GM23248 (cell line): ENCODE measurements around the gene RHOG. TPM values are rescaled to one million over a fixed set of nuclear protein-coding genes. Genes with fewer than 3 reads are reported as not detected.

Source experiments
- DNase-seq: peaks from one replicate; pipeline ENCODE4 v3.0.0-alpha.2; 2015
- H2AFZ ChIP-seq: fragments of 200-600 bp; sonication (generic); 2 replicates; pipeline ENCODE4 v1.6.1; 2016; ENCODE audit warnings: antibody characterized with exemption
- H3F3A ChIP-seq: fragments of 200-600 bp; sonication (generic); 2 replicates; pipeline ENCODE4 v1.6.1; 2016; ENCODE audit warnings: mild to moderate bottlenecking, antibody characterized with exemption, mixed run types; ENCODE audit not compliant: insufficient read depth
- H3K27ac ChIP-seq: fragments of 200-600 bp; sonication (generic); 2 replicates; pipeline ENCODE4 v1.5.1; 2016; ENCODE audit warnings: mild to moderate bottlenecking
- H3K27me3 ChIP-seq: fragments of 200-600 bp; sonication (generic); replicated peaks from 2 replicates; pipeline ENCODE4 v1.6.1; 2016; ENCODE audit warnings: mild to moderate bottlenecking; ENCODE audit not compliant: insufficient read depth
- H3K36me3 ChIP-seq: fragments of 200-600 bp; sonication (generic); 2 replicates; pipeline ENCODE4 v1.6.1; 2016; ENCODE audit warnings: low read depth, mild to moderate bottlenecking
- H3K4me1 ChIP-seq: fragments of 200-600 bp; sonication (generic); 2 replicates; pipeline ENCODE4 v1.6.1; 2016; ENCODE audit warnings: mild to moderate bottlenecking; ENCODE audit not compliant: insufficient read depth
- H3K4me2 ChIP-seq: fragments of 200-600 bp; sonication (generic); one replicate; pipeline ENCODE4 v1.6.1; 2016; ENCODE audit warnings: mild to moderate bottlenecking; ENCODE audit not compliant: unreplicated experiment
- H3K4me3 ChIP-seq: fragments of 200-600 bp; sonication (generic); 2 replicates; pipeline ENCODE4 v1.5.1; 2016; ENCODE audit warnings: mild to moderate bottlenecking
- H3K79me2 ChIP-seq: fragments of 200-600 bp; sonication (generic); 2 replicates; pipeline ENCODE4 v1.6.1; 2016; ENCODE audit warnings: mild to moderate bottlenecking; ENCODE audit not compliant: insufficient read depth
- H3K9ac ChIP-seq: fragments of 200-600 bp; sonication (generic); 2 replicates; pipeline ENCODE4 v1.6.1; 2016; ENCODE audit warnings: mild to moderate bottlenecking
- H3K9me2 ChIP-seq: fragments of 200-600 bp; sonication (generic); 2 replicates; pipeline ENCODE4 v1.6.1; 2016; ENCODE audit warnings: mixed run types, mild to moderate bottlenecking, moderate library complexity; ENCODE audit not compliant: insufficient read depth
- H3K9me3 ChIP-seq: fragments of 200-600 bp; sonication (generic); one replicate; pipeline ENCODE4 v1.6.1; 2017; ENCODE audit warnings: low read depth
- H4K20me1 ChIP-seq: fragments of 200-600 bp; sonication (generic); 2 replicates; pipeline ENCODE4 v1.6.0; 2016; ENCODE audit not compliant: insufficient read depth
- EZH2 ChIP-seq: fragments of 200-600 bp; sonication (generic); IDR thresholded peaks from 2 replicates; pipeline ENCODE4 v1.6.1; 2018; ENCODE audit warnings: antibody characterized with exemption, mild to moderate bottlenecking; ENCODE audit not compliant: insufficient read depth, poor library complexity, severe bottlenecking
- EZH2phosphoT487 ChIP-seq: fragments of 200-600 bp; sonication (generic); IDR thresholded peaks from 2 replicates; pipeline ENCODE4 v1.6.1; 2018; ENCODE audit warnings: antibody characterized with exemption, moderate library complexity, mild to moderate bottlenecking, low read depth; ENCODE audit not compliant: insufficient read depth
- WGBS, 2 experiments: methylation state at CpG; one replicate each; pipeline ENCODE4 v1.1.6; 2015 to 2017; ENCODE audit warnings: low lambda C conversion rate in 2 of 2, low coverage in 1 of 2; ENCODE audit errors: missing lambda C conversion rate in 2 of 2; 5-methylcytosine and 5-hydroxymethylcytosine counted together
- in situ Hi-C: fragments of 300-500 bp; cut with MboI; formaldehyde crosslinking; loops from 2 replicates; pipeline ENCODE4 v1.15.0; 2020
- polyA plus RNA-seq: library from polyadenylated mRNA; unstranded; fragments of >200 nt; fragmentation: Nextera tagmentation; extraction: Ambion mirVana; gene quantifications from 2 replicates; pipeline ENCODE4 v1.2.1, GENCODE V29; 2016
- total RNA-seq: library from RNA; depleted of rRNA; stranded (reverse); fragments of >200 nt; shearing (Covaris generic); gene quantifications from 2 replicates; pipeline ENCODE4 v1.2.3, GENCODE V29; 2014; rRNA removed

RHOG gene
- total RNA-seq = 42.0 and 45.5 TPM in 2 replicates
- polyA plus RNA-seq = 59.5 and 61.4 TPM in 2 replicates

DNA sequence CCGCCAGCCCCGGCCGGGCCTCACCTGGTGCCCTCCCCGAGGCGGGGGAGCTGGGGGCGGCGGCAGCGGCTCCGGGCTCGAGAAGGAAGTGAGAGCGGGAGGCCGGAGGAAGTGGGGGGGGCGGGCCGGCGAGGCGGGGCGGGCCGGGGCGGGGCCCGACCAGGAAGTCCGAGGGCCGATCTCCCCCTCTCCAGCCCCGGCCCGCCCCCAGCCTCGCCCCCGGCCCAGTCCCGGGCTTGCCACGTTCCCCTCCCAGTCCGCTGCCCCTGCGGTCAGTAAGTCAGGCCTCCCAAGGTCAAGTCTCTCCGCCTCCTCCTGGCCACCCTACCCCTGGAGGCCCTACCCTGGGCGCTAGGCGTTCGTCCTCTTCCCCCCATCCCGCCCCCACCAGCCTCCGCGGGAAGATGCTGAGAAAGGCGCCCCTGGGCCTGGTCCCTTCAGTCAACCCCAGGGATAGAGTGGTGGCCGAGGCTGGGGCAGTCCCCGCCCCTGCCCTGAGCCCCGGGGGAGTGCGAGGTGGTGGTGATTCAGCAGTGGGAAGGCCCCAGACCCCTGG is at the start of gene RHOG:
Gene RHOG, minus strand, starts transcription at position 90 of the 556 bp plus-strand sequence. CDS start 12,821 bp downstream, outside the sequence.
- DNase-seq = peak; percentile 87
- in situ Hi-C loops = no loop called here
- Histone ChIP-seq H2AFZ (peak within 1 kb of the TSS; percentile 64), H3K9me3 (no peaks in the 10 kb centered on the region), H3K4me2 (peak within 1 kb of the TSS; percentile 89), H3K9me2 (no peaks in the 10 kb centered on the region), H3K36me3 (no peaks in the 10 kb centered on the region), H3K79me2 (peaks cover 59% of the 10 kb centered on the region), H3K27me3 (no peaks in the 10 kb centered on the region), H3K4me3 (peak within 1 kb of the TSS; percentile 85), H3K27ac (peak within 1 kb of the TSS; percentile 85), H3K4me1 (peaks cover 17% of the 10 kb centered on the region), H4K20me1 (0 out of 2 replicates have a peak, but pooled peaks cover 4% of the 10 kb centered on the region), H3K9ac (peak within 1 kb of the TSS; percentile 90), H3F3A (peaks cover 5% of the 10 kb centered on the region; the same call in 1 of the 2 replicates)
- 0 to 3% methylated on average over 7 to 31 of the region's 42 CpGs for WGBS, 2 experiments
- TF ChIP-seq EZH2phosphoT487 = no peak
- no peak for TF ChIP-seq EZH2

DNA sequence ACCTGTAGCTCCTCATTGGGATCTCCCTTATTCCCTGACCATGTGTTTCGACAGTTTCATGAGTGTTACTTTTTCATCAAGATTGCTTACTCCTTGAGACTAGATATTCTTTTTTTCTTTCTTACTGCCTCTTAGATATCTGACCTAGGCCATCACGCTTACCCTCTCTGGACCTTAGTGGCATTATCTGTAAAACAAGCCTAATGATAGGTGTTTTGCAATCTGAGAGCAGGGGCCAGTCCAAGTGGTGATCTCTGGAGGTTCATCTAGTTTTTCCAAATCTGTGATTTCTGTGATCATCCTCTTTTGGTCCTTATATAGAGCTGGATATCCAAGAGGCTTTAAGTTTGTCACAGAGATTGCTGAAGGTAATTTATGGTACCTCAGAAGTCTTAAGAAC is 49.3 kb upstream of the RHOG start:
- H3K4me2 ChIP-seq = no peak overlapping the region
- no peaks in the 10 kb centered on the region for H3K27me3 ChIP-seq
- no peaks in the 10 kb centered on the region for H3K36me3 ChIP-seq
- TF ChIP-seq EZH2phosphoT487 = no peak
- TF ChIP-seq EZH2 = no peak
- no peak overlapping the region for H3K9ac ChIP-seq
- no peak overlapping the region for H2AFZ ChIP-seq
- no peak overlapping the region for H3K4me3 ChIP-seq
- no peak for DNase-seq
- H4K20me1 ChIP-seq = no peaks in the 10 kb centered on the region
- in situ Hi-C loops = no loop called here
- H3F3A ChIP-seq = no peaks in the 10 kb centered on the region; the same call in 1 of the 2 replicates
- no peak overlapping the region for H3K27ac ChIP-seq
- no peaks in the 10 kb centered on the region for H3K9me2 ChIP-seq
- 0 out of 2 replicates have a peak, but pooled peaks cover 5% of the 10 kb centered on the region for H3K79me2 ChIP-seq
- 92 to 98% methylated on average over 2 of the region's 2 CpGs for WGBS, 2 experiments
- H3K4me1 ChIP-seq = peaks cover 10% of the 10 kb centered on the region; the same call in 1 of the 2 replicates
- H3K9me3 ChIP-seq = no peaks in the 10 kb centered on the region

DNA sequence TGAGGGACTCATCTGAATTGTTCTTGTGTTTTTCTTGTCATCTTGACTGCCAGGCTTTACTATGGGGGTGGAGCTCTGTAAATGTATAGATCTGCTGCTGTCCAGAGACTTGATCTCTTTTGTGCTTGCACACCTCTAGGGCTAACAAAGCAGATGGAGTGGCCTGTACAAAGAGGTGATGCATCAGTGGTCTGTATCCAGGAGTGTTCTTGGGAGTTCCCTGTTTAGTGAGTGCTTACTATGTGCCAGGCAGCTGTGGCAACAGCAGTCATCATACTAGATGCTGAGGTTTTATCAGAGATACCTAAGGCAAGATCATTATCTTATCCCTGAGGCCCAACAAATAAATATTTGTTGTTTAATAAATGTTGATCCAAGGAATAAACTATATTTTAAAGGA is 48.1 kb upstream of the RHOG start:
- no peaks in the 10 kb centered on the region; the same call in 1 of the 2 replicates for H3F3A ChIP-seq
- H3K36me3 ChIP-seq = no peaks in the 10 kb centered on the region
- H3K9me2 ChIP-seq = no peaks in the 10 kb centered on the region
- H2AFZ ChIP-seq = no peak overlapping the region
- H3K4me3 ChIP-seq = no peak overlapping the region
- DNase-seq = no peak
- no peaks in the 10 kb centered on the region for H3K27me3 ChIP-seq
- peaks cover 2% of the 10 kb centered on the region; the same call in 1 of the 2 replicates for H3K4me1 ChIP-seq
- no peak overlapping the region for H3K4me2 ChIP-seq
- H3K9me3 ChIP-seq = no peaks in the 10 kb centered on the region
- H4K20me1 ChIP-seq = no peaks in the 10 kb centered on the region
- in situ Hi-C loops = no loop called here
- no peak overlapping the region for H3K27ac ChIP-seq
- peaks cover 10% of the 10 kb centered on the region; the same call in 1 of the 2 replicates for H3K79me2 ChIP-seq
- H3K9ac ChIP-seq = no peak overlapping the region
- TF ChIP-seq EZH2phosphoT487 = no peak
- TF ChIP-seq EZH2 = no peak

DNA sequence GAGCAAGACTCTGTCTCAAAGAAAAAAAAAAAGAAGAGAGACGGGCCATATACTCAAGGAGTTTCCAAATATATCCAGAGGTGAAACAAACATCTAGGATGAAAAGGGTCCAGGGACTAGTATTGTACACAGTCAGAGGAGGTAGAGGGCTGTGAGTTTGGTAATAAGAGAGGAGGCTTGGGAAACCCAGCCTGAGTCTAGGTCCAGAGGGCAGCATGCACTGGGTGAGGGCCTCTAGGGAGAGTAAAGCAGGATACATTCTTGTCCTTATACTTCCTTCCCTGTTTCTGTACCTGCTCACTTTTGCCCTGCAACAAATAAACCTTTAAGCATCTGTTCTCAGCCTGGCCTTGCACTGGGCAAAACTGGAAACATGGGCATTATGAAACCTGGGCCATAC is 46.2 kb upstream of the RHOG start:
- in situ Hi-C loops = no loop called here
- Histone ChIP-seq H3K36me3 (no peaks in the 10 kb centered on the region), H3K4me3 (no peak overlapping the region), H3F3A (no peaks in the 10 kb centered on the region), H3K9me3 (no peaks in the 10 kb centered on the region), H3K27ac (no peak overlapping the region), H3K4me2 (no peak overlapping the region), H4K20me1 (no peaks in the 10 kb centered on the region), H3K9ac (no peak overlapping the region), H3K27me3 (no peaks in the 10 kb centered on the region), H3K4me1 (no peaks in the 10 kb centered on the region), H3K79me2 (peaks cover 26% of the 10 kb centered on the region), H3K9me2 (no peaks in the 10 kb centered on the region), H2AFZ (no peak overlapping the region)
- WGBS, 2 experiments = 57 to 80% methylated on average over 1 of the region's 1 CpG
- no peak for DNase-seq
- TF ChIP-seq EZH2phosphoT487 = no peak
- TF ChIP-seq EZH2 = no peak
